NCI-H345 treated with DMSO at 0.1 percent for 48 hours (cell line): Measurements from ENCODE around the gene NSD2.
A peak's percentile ranks its signal among the peaks of the same experiment; 100 is the strongest.

Experiments used
- DNase-seq: peaks from one replicate; lab custom pipeline; 2025; ENCODE audit not compliant: unreplicated experiment; lab: John Stamatoyannopoulos, UW

Gene NSD2

DNA sequence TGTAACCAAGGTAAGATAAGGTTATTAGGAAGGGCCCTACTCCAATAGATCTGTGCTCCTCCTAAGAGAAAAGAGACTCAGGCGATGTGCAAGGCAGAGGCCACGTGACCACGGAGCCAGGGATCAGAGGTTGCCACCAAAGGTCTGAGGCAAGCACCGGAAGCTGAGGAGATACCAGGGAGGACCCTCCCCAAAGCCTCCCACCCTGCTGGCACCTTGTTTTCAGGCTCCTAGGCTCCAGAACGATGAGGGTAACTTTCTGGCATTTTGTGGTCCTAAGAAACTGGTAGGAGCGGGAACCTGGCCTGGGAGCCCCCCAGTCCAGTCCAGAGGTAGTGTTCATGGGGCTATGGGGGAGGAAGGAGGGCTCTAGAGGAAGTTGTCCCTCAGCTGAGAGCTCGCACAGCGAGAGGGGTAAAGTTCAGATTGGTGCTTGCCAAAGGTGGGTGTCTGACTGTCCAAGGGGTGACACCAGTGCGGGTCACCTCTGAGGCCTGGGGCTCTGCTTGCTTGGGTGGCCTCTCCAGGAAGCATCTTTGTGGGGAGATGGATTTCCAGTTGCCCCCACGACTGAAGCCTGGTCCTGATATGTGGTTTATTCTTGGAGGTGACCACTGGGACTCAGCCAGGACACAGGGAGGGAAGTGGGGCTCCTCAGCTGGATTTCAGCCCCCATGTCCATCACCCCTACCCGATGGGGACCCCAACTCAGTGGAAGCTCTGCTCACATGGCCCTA, 7.7 kb upstream of the NSD2 start:
- DNase-seq: no peak

DNA sequence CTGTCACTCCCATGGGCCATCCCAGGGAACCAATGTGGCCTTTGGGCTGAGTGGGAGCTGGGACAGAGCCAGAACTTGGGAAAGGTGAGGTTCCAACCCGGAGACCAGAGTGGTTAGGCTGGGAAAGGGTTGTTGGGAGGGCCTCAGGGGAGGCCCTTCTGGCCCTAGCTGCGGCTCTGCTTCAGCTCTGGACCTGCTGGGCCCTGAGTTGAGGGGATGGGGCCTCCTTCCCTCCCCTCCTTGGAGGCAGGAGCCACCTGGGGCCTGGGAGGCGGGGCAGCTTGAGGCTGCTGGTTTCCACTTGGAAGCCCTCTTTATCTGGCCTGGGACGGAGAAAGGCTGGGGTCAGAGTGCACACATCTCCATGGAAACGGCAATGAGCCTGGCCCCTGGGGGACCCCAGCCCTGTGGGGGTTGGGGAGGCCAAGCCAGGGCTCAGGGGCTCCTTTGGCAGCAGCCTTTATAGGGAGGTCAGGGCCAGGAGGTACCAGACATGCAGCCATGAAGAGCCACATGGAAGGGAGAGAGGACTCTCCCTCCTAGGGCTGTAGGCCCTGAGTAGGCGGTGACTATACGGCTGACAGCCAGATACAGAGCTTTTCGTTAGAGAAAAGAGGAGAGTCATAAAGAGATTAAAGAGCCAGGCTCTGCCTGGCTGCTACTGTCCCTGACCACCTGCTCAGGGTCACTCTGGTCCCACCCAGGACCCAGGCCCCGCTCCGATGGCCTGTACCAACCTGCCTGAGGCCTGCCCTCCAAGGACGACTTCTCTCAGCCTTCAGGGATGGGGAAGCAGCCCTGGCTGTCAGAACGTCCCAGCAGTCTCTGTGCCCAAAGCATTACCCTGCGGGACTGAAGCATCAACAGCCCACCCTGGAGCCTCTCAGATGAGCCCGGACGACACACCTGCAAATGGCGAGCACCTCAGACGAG, 6.9 kb upstream of the NSD2 start:
- DNase-seq: no peak

DNA sequence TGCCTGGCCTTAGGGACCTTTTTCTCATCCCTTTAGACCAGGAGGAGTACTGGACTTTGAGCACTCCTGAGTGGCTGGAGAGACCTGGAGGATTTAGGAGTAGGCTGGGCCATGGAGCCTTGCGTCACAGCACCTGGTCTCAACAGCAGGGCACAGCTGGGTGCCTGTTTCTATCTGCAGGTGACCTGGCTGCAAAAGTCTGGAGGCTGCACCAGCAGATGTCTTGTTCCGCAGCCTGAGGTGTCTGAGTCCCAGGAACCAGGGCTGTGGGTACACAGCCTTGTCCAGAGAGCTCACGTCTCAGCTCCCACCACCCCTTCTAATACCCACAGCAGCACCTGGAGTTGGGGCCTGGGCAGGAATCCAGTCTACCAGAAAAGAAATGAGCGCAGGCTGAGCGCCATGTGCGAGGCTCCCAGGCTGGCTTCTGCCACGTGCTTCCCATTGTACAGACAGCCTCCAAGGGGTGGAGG, 5.0 kb upstream of the NSD2 start:
- peak; percentile 15 for DNase-seq

DNA sequence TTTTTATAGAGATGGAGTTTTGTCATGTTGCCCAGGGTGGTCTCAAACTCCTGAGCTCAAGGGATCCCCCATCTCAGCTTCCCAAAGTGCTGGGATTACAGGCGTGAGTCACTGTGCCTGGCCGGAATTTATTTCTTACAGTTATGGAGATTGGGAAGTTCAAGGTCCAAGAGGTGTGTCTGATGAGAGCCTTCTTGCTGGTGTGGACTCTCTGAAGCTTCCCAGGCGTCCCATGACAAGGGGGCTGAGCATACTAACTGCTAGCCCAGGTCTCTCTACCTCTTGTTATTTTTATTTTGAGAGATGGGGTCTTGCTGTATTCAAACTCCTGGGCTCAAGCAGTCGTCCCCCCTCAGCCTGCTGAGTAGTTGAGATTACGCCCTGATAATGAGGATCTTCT, 2.9 kb upstream of the NSD2 start:
- no peak for DNase-seq

DNA sequence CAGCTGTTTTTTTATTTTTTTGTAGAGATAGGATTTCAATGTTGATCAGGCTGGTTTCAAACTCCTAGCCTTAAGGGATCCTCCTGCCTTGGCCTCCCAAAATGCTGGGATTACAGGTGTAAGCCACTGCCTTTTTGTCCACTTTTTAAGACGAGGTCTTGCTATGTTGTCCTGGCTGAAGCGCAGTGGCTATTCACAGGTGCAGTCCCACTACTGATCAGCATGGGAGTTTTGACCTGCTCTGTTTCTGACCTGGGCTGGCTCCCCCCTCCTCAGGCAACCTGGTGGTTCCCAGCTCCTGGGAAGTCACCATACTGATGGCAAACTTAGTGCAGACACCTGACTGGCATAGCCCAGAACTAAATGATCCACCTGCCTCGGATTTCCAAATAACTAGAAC, 2.3 kb upstream of the NSD2 start:
- DNase-seq: no peak

DNA sequence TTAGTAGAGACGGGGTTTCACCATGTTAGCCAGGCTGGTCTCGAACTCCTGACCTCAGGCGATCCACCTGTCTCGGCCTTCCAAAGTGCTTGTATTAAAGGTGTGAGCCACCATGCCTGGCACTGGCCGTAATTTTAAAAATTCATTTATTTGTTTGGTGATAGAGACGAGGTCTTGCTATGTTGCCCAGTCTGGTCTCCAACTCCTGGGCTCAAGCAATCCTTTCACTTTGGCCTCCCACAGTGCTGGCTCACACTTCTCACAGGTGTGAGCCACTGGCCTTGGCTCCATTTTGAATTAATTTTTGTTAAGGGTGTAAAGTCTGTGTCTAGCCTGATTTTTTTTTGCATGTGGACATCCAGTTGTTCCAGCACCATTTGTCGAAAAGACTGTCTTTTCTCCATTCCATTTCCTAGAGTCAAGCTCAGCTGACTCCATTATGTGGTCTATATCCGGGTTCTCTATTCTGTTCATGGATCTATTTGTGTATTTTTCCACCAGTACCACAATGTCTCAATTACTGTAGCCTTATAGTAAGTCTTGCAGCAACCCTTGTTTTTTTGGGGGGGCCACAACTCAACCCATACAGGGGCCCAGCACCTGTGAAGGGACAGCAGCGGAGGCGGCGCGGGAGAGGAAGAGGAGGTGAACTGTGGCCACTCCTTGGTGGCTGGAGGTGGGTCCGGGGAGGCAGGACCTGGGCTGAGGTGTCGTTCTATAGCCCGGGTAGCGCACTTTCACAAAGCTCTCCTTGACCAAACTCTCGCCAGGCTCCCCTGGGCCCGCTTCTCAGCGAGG, 1.5 kb upstream of the NSD2 start:
- DNase-seq: no peak

DNA sequence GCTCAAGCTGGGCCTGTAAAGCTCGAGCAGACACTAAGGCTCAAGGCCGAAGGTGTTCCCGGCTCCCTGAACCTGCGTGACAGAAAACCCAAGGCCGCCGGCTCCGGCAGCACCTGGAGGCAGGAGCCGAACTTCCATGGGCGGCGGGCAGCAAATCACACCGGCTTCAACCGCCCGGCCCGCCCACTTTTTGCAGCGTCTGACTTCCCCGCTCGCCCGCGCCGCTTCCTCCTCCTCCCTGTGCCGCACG, 940 bp upstream of the NSD2 start:
- peak; percentile 38 for DNase-seq

DNA sequence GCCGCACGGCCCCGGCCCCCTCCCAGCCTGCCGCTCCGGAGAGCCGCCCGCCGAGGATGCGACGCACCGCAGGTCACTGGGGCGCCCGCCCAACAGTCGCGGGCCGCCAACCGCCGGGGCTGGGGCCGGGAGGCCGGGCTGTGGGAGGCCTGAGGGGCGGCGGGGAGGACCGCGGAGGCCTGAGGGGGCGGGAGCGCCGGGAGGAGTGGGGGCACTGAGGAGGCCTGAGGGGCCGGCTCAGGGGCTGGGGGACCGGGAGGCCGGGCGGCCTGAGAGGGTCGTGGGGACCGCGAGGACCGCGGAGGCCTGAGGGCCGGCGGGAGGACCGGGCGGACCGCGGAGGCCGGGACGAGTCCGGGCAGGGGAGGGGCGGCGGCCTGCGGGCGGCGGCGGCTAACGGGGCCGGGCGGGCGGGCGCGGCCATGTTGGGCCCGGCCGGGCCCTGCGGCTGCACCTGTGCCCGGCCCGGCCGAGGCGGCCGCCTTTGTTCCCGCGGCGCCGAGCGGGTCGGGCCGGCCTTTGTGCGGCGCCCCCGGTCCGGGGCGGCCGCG, 353 bp downstream of the NSD2 start:
- no peak for DNase-seq

DNA sequence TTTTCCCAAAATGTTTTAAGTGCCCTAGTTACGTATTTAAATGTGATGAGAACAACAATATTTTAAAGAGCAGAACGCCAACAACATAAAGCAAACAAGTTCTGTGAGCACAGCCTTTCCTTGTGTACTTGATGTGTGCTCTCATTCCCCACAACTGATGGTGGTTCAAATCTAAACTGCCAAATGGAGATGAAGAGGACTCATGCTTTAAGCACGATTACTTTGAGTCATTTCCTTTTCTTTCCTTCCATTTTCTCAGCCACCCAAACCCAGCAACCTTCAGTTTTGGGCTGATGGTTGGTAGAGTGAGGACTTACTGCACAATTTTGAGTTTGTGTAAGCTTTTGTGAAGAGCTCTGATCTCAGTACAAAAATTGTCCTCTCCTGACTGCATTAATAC, 1.7 kb downstream of the NSD2 start:
- DNase-seq: no peak

DNA sequence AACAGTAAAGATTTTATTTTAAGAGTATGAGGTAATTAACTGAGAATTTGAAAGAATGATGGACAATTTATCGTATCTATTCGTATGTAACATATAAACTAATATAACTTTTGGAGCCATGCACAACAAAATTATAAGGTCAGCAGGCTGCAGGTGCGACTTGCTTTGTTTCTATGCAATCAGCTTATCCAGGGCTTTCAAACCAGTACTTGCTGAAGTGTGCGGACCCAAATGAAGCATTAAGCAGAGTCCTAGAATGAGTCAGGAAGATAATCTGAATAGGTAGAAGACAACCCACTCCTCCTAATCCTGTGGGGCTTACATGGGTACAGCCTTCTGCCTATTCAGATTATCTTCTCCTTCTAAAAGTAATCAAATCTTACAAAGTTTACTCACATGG, 2.1 kb downstream of the NSD2 start:
- no peak for DNase-seq

DNA sequence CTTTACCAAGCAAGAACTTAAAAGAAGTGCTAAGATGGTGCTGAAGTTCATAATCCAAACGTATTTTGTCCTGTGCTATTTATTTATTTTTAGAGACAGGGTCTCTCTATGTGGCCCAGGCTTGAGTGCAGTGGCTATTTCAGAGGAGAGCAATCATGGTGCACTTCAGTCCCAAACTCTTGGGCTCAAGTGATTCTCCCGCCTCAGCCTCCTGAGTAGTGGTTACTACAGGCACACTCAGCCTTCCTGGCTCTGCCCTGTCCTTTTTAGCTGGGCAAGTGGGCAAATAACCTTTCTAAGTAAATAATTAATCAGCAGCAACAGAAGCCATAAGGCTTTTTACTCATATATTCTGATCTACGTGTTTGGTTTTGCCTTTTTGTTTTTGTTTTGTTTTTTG, 2.6 kb downstream of the NSD2 start:
- no peak for DNase-seq

DNA sequence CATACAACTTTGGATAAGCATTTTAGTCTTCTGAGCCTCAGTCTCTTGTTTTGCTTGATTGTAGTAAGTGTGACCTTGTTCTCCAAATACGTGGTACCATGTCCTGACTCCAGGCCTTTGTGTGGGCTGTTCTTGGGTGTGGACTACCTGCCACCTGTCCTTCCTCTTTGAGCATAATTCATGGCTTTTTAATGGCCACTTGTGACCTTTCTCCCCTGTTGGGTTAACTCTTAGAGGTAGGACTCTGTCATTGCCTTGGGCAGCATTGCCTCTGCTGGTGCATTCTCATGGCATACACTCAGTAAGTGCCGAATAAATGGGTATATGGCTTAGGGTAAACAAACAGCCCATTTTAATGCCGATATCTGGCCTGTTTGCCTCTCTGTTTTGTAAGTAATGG, 3.0 kb downstream of the NSD2 start:
- DNase-seq: no peak

DNA sequence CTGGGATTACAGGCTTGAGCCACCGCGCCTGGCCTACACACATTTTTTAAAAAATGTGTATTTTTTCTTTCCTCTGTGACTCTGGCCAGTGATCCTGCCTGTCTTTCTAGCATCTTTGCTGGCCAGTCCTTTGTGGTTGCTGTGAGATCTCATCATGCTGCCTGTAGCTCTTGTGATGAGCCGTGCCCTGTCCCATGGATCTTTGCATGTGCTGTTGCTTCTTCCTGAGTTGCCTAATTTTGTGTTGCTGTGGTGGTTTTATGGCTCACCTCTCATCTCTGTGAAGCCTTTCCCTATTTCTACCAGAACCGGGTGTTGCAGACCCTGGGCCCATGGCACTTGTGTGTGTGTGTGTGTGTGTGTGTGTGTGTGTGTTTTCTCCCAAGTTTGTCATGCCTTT, 8.3 kb downstream of the NSD2 start:
- no peak for DNase-seq

DNA sequence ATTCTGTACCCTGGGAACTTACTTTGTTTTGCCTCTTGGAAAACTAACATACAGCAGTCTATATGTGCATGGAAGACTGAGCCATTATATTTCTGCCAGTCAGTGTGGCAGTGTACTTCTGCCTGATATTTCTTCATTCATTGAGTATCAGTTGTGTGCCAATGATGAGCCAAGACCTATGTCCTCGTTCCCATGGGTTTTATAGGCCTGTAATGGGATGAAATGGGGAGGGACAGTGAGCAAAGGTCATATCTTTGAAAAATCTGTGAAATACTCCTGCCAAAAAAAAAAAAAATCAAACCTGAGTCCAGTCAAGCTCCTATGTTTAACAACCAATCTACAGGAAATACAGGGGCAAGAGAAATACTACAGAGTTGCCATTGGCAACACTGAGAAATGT, 9.1 kb downstream of the NSD2 start:
- DNase-seq: no peak

DNA sequence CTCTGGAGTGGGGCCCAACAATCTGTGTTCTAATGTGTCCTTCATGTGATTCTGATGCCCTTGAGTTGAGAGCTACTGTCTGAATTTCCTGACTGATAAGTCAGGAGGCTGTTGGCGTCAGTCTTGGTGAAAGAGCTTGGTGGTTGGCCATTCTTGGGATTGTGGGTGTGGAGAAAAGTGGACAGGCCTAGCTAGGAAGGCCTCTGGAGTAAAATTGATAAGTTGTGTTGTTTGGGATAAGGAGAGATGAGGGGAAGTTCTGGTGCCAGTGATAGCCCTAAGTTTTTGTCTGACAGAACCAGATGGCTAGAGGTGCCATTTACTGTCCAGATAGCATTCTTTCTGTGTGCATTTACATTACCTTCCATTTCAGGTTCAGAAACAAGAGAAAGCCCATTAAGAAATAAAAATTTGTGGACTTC, 11.7 kb downstream of the NSD2 start:
- no peak for DNase-seq

DNA sequence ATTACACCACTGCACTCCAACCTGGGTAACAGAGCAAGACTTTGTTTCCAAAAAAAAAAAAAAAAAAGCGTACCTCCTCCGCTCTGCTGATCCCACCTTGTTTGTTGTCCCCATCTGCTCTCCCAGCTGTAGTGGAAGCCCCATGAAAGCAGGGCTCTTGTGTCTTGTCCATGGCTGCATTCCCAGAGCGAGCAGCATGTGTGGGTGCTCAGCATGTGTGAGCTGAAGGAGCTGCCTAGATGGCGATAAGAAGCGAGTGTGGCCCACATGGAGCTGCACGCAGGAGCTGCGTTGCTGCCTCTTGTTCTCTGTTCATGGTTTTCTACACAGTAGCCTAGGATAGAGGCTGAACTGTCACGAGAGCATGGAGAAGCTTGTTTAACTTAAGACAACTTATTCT, 12.4 kb downstream of the NSD2 start:
- DNase-seq: no peak

DNA sequence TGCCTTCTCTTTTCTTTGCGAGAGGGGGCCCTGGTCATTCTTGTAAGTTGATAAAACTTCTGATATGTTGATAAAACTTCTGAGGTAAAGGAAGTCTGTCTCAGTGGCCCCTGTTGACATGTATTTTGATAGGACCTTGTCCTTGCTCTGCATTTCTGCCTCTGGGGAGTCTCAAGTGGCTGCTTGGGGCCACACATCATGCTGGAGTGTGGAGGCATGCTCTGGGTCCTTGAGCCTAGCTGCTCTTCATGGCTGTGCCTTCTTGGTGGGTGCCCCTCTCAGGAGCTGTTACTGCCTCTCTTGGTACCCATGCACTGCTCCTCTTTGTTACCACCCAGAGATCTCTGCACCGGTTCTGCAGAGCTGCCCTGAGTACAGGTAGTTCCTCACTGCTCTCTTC, 14.2 kb downstream of the NSD2 start:
- DNase-seq: no peak

DNA sequence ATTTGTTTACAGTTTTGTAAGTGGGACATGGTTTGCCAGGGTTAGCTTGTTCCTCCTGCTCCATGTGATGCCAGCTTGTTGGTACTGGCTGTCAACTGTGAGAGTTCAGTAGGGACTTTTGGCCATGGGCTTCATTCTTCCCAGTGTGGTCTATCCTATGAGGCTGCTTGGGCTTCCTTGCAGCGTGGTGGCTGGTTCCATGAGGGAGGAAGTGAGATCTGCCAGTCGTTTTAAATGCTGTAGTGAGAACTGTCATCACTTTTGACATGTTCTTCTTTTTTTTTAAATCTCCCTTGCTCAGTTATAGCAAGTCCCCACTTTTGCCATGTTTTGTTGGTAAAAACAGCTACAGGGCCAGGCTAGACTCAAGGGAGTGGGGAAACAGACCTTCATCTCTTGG, 15.9 kb downstream of the NSD2 start:
- no peak for DNase-seq

DNA sequence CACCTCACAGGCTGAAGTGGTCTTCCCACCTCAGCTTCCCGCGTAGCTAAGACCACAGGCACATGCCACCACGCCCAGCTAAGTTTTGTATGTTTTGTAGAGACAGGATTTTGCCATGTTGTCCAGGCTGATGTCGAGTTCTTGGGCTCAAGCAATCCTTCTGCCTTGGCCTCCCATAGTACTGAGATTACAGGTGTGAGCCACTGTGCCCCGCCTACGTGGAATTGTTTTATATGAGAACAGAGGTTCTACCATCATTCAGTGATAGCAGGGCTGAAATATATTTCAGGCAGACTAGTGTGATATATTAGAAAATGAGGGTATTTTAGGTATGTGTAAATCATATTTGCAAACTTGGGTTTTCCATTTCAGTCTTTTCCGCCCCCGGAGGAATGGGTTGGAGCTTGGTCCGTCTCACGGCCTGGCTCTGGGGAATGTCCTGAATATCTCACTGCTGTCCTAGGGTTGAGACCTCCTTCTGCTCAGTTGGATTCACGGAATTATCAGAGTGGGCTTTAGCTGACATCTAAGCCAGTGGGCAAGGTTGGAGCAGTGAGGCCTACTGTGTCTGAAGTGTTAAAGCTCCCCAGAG, 19.9 kb downstream of the NSD2 start:
- no peak for DNase-seq

DNA sequence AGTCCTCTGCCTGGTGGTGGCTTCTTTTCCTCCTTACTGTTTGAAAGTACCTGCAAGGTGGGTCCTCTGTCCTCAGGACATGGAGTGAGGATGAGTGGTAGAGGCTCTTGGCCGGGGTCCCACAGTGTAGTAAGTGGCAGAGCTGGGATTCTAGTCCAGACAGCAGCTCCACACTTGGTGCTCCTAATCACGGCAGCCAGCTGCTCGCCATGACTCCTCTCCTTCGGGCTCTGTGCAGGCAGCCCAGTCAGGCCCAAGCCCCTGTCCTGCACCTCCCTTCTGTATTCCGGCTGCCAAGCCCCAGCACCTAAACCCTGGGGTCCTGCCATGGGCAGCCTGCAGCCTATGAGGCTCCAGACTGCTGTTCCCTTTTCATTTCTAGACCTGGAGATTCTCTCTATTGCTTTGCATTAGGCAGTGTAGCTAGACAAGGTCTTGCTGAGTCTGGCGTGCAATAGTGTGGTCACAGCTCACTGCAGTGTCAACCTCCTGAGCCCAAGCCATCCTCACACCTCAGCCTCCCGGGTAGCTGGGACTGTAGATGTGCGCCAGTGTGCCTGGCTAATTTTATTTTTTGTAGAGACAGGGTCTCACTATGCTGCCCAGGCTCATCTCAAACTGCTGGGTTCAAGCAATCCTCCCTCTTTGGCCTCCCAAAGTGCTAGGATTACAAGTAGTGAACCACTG, 24.9 kb downstream of the NSD2 start:
- no peak for DNase-seq

DNA sequence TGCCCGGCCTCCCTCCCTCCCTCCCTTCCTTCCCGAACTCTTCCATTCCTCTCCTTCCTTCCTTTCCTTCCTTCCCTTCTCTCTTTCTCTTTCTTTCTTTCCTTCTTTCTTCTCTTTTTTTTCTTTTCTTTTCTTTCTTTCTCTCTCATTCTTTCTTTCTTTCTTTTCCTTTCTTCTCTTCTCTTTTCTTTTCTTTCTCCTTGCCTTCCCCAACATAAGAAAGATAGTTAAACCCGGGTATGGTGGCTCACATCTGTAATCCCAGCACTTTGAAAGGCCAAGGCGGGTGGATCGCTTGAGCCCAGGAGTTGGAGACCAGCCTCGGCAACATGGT, 25.4 kb downstream of the NSD2 start:
- DNase-seq: no peak
